Memory B cell (primary cell): ENCODE data around the gene CKS2.
"Not testable (repeated sequence)": the region's sequence is repeated elsewhere in the genome, so short reads cannot be mapped to it uniquely, and the experiment has no call there.

Experiments used
- ATAC-seq: fragments of 150-1000 bp; cut with Tn5 transposase; 2 replicates; pipeline ENCODE4 v1.10.0; 2021; ENCODE audit warnings: low read depth, mild to moderate bottlenecking, moderate library complexity
- DNase-seq, 2 donors: peaks; one replicate each; pipeline ENCODE4 v3.0.0; 2022; ENCODE audit warnings: low spot score in 2 of 2
- H3K27ac Mint-ChIP-seq: one replicate; pipeline ENCODE4 v1.8.0; 2022; ENCODE audit warnings: mild to moderate bottlenecking, moderate library complexity, mixed read lengths
- H3K27me3 Mint-ChIP-seq: one replicate; pipeline ENCODE4 v1.8.0; 2022; ENCODE audit warnings: mixed read lengths
- H3K36me3 Mint-ChIP-seq: one replicate; pipeline ENCODE4 v1.8.0; 2022; ENCODE audit warnings: mild to moderate bottlenecking, mixed read lengths
- H3K4me1 Mint-ChIP-seq: one replicate; pipeline ENCODE4 v1.8.0; 2022; ENCODE audit warnings: mixed read lengths
- H3K4me3 Mint-ChIP-seq: one replicate; pipeline ENCODE4 v1.8.0; 2022; ENCODE audit warnings: mild to moderate bottlenecking, moderate library complexity, mixed read lengths
- H3K9me3 Mint-ChIP-seq: one replicate; pipeline ENCODE4 v1.8.0; 2022; ENCODE audit warnings: mixed read lengths

The CKS2 gene

DNA sequence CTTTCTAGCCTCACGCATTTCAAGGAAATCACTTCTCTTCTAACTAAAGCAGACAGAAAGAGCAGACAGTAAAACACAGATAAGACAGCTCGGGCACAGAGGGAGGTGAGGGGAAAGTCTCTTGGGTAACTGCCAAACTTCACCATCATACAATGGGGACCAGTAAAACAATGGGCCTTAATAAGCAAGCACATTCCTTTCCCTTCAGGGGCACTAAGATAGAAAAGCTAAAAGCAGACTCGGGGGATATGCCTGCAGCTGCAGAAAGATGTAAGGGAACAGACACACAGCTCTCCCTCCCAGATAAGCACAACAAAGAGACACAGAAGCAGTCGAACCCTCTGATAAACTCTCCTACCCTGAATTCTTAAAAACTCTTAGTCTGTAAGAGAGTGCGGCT is 15.6 kb upstream of the CKS2 start:
- ATAC-seq = no peak
- no peak overlapping the region for H3K27ac Mint-ChIP-seq

DNA sequence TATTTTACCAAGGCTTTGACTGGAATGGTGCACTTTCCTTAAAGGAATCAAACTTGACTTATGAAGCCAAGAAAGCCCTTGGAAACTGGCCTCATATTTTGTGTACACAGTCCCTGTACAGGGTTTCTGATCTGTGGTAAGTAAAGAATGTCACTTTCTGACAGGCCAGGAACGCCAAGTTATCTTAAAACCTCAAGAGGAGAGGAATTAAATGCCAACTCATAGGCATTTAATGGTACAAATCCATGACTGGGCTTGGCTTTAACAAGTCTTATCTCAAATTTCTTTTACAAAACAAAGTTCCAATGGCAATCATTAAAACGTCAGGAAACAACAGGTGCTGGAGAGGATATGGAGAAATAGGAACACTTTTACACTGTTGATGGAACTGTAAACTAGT is 9.0 kb upstream of the CKS2 start:
- not testable (repeated sequence) for ATAC-seq, H3K36me3 Mint-ChIP-seq, H3K27me3 Mint-ChIP-seq, H3K9me3 Mint-ChIP-seq, H3K4me3 Mint-ChIP-seq, DNase-seq, H3K27ac Mint-ChIP-seq
- H3K4me1 Mint-ChIP-seq = peaks cover 17% of the 10 kb centered on the region

More for the DNA sequence above, 15.6 kb upstream of the CKS2 start:
- peaks cover 1% of the 10 kb centered on the region for H3K9me3 Mint-ChIP-seq
- H3K27me3 Mint-ChIP-seq = peaks cover 3% of the 10 kb centered on the region
- peaks cover 6% of the 10 kb centered on the region for H3K36me3 Mint-ChIP-seq
- no peak for DNase-seq
- no peaks in the 10 kb centered on the region for H3K4me1 Mint-ChIP-seq
- no peak overlapping the region for H3K4me3 Mint-ChIP-seq

DNA sequence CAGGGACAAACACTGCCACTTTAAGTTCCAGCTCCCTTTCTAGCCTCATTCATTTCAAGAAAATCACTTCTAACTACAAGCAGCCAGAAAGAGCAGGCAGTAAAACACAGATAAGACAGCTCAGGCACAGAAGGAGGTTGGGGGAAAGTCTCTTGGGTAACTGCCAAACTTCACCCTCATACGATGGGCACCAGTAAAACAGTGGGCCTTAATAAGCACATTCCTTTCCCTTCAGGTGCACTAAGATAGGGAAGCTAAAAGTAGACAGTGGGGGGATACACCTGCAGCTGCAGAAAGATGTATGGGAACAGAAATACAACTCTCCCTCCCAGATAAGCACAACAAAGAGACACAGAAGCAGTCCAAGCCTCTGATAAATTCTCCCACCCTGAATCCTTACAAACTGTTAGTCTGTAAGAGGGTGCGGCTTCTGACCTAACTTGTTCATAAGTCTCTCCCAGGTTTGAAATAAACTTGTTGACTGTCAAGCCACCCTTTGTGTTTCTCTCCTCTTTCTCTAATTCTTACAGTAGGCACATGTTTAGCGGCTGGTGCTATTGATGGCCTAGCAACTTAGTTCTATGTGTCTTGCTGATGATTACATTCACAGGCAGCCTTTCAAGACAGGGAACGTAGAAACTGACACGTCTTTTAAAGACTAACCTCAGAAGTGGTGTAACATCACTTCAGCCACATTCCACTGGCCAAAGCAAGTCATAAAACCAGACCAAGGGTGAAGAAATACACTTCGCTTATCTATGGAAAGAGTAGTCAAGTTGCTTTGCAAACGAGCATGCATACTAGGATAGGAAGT is 6.8 kb upstream of the CKS2 start:
- H3K36me3 Mint-ChIP-seq = peaks cover 4% of the 10 kb centered on the region
- H3K4me3 Mint-ChIP-seq = no peak overlapping the region
- ATAC-seq = no peak
- H3K27me3 Mint-ChIP-seq = no peaks in the 10 kb centered on the region
- no peaks in the 10 kb centered on the region for H3K9me3 Mint-ChIP-seq
- no peak for DNase-seq
- peak overlapping the region; percentile 42 for H3K27ac Mint-ChIP-seq
- H3K4me1 Mint-ChIP-seq = peaks cover 20% of the 10 kb centered on the region

DNA sequence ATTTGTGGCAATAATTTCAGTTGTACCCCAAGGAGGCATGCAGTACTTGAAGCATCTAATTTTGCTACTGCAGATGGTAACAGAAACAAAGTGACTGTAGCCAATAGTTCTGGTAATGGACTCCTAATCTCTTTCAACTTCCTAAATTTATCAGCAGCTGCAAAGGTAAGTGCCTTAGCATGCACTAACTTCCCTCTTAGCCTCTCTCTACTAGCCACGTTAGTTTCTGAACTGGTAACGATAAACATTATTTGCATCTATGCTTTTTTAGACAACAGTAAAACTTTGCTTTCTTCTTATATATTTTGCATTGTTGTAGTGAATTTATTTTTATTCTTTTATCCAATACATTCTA is 6.2 kb upstream of the CKS2 start:
- H3K4me1 Mint-ChIP-seq = peaks cover 20% of the 10 kb centered on the region
- H3K4me3 Mint-ChIP-seq = no peak overlapping the region
- H3K27me3 Mint-ChIP-seq = no peaks in the 10 kb centered on the region
- no peaks in the 10 kb centered on the region for H3K9me3 Mint-ChIP-seq
- H3K36me3 Mint-ChIP-seq = peaks cover 4% of the 10 kb centered on the region
- peak; percentile 97 for ATAC-seq
- H3K27ac Mint-ChIP-seq = peak overlapping the region; percentile 42
- DNase-seq = no peak

DNA sequence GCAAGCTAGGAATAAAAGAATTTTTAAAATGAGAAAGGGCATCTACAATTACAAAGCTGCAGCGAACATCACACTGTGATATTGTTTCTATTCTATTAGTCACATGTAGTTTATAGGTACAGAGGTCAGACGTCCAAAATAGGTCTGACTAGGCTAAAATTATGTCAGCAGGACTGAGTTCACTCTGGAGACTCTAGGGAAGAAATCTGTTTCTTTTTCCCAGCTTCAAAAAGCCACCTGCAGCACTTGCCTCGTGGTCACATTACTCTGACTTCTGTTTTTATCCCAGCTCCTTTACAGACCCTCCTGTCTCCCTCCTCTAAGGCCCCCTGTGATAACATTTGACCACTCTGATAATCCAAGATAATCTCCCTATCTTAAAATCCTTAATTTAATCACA is 5.1 kb upstream of the CKS2 start:
- DNase-seq = no peak
- no peak for ATAC-seq
- no peaks in the 10 kb centered on the region for H3K9me3 Mint-ChIP-seq
- peaks cover 4% of the 10 kb centered on the region for H3K36me3 Mint-ChIP-seq
- peaks cover 20% of the 10 kb centered on the region for H3K4me1 Mint-ChIP-seq
- no peak overlapping the region for H3K27ac Mint-ChIP-seq
- no peak overlapping the region for H3K4me3 Mint-ChIP-seq
- no peaks in the 10 kb centered on the region for H3K27me3 Mint-ChIP-seq

DNA sequence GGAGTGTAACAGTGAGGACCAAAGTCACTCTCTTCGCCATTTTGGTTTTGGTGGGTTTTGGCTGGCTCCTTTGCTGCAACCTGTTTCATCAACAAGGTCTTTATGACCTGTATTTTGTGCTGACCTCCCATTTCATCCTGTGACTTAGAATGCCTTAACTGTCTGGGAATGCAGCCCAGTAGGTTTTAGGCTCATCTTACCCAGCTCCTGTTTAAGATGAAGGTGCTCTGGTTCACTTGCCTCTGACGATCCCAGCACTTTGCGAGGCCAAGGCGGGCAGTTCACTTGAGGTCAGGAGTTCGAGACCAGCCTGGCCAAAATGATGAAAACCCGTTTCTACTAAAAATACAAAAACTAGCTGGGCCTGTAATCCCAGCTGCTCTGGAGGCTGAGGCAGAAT is 1.8 kb upstream of the CKS2 start:
- Mint-ChIP-seq H3K4me3 (peak overlapping the region; percentile 96), H3K27me3 (no peaks in the 10 kb centered on the region), H3K4me1 (peaks cover 19% of the 10 kb centered on the region), H3K36me3 (peaks cover 3% of the 10 kb centered on the region), H3K27ac (peak overlapping the region; percentile 99), H3K9me3 (no peaks in the 10 kb centered on the region)
- DNase-seq = no peak
- no peak for ATAC-seq

DNA sequence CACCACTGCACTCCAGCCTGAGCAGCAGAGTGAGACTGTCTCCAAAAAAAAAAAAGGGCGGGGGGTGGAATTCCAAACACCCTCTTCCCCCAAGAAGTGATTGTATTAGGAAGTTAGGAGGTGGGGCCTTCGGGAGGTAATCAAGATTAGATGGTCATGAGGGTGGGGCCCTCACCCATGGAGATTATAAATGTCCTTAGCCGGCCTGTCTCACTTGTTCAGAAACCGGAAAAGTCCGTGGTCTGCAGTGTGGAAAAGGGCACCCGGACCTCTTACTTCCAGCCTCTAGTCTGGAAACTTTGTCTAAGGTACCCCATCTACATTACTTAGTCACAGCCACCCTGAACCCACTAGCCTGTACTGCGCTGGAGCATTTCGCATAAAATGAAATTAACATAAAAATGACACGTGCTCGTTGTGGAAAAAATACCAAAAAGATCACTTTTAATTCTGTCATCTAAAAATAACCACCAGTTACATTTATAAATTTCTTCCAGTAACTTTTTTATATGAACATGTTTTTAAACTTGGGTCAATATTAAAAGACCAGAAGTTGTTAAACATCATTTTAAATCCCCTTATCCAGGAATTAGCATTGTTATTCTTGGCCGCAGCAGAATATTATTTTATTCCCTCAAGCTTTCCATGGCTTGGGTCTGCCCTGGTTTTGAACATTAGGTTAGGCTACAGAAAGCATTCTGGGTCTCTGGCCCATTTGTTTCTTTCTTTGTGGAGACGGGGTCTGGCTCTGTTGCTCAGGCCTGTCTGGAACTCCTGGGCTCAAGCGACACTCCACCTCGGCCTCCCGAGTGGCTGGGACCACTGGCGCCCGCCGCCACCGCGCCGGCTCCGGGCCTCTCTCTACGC is 1.2 kb upstream of the CKS2 start:
- DNase-seq (no peak), ATAC-seq (no peak)
- Mint-ChIP-seq H3K4me1 (peaks cover 13% of the 10 kb centered on the region), H3K9me3 (no peaks in the 10 kb centered on the region), H3K4me3 (peak overlapping the region; percentile 96), H3K36me3 (peaks cover 3% of the 10 kb centered on the region), H3K27me3 (no peaks in the 10 kb centered on the region), H3K27ac (peak overlapping the region; percentile 99)

DNA sequence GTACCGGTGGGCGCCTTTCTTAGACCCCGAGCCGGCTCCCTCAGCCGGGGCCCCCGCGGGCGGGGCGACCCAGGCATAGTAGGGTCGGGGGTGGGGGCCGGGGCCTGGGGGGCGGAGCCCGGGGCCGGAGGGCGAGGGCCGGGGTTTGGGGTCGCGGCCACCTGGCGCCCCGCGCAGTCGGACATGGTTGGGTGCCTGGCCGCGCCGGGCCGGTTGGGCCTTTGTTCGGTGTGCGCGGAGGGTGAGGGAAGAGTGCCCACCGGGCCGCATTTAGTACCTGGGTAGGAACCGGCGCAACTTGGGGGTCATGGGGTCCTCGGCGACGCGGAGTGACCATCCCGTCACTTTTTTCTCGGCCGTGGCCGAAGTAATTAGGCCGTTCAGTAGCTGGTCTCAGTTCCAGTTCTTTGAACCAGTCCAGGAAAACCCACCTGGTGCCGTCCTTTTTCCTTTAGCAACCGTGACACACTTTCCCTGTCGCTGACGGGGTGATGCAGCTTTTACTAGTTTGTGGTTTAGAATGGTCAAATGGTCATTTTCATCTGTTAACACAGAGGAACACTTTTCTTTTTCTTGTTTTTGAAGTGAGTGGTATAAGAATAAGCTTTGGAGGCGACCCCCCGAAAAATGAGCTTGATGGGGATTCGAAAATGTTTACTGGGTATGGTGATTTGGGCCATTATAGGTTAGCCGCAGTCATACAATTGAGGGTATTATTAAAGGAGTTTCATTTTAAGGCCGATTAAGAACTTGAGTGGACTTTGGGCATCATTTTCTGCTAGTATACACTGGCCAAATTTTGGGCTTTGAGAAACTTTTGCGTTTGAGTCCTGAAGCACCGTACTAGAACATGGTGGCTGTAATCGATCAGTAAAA is 589 bp downstream of the CKS2 start:
- Mint-ChIP-seq H3K36me3 (peaks cover 4% of the 10 kb centered on the region), H3K27me3 (no peaks in the 10 kb centered on the region), H3K4me1 (peaks cover 5% of the 10 kb centered on the region), H3K4me3 (peak overlapping the region; percentile 96), H3K9me3 (no peaks in the 10 kb centered on the region), H3K27ac (peak overlapping the region; percentile 99)
- ATAC-seq = no peak
- DNase-seq = no peak

DNA sequence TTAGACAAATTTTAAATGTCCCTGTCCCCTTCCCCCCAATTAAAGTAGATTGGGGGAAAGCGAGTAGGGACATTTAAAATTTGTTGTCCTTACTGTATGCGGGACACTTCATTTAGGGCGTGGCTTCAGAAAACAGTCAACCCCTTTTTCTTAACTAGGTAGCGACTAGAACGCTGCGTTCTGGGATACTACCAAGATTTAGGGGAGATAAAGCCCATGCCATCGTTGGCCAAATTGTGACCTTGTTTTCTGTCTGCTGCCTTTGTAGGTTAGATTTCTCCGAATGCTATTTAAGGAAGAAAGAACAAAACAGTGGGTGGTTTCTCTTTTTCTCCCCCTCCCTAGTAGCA is 1.2 kb downstream of the CKS2 start:
- Mint-ChIP-seq H3K36me3 (peaks cover 2% of the 10 kb centered on the region), H3K4me1 (peaks cover 5% of the 10 kb centered on the region), H3K4me3 (peak overlapping the region; percentile 70), H3K27me3 (no peaks in the 10 kb centered on the region), H3K9me3 (no peaks in the 10 kb centered on the region), H3K27ac (peak overlapping the region; percentile 14)
- ATAC-seq (no peak), DNase-seq (no peak)

DNA sequence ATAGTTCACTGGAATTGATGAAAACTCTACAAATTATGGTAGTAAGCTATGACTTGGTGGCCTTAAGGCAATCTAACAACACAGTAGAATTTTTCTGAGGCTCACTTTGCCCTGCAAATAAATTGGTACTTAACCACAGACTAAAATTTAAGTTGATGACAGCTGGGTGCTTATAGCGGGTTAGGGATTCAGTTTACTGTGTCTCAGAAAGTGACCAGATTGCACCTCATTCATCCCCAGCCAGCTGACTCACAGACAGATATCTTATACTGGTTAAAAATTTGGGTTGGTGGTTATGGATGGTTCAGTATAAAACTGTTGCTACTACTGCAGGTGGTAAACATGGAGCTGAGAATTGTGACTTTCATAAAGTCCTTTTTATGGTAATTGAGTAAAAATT is 2.8 kb downstream of the CKS2 start:
- peaks cover 3% of the 10 kb centered on the region for H3K36me3 Mint-ChIP-seq
- H3K9me3 Mint-ChIP-seq = no peaks in the 10 kb centered on the region
- H3K4me1 Mint-ChIP-seq = peaks cover 9% of the 10 kb centered on the region
- DNase-seq (no peak), ATAC-seq (no peak)
- H3K27ac Mint-ChIP-seq = no peak overlapping the region
- H3K4me3 Mint-ChIP-seq = no peak overlapping the region
- no peaks in the 10 kb centered on the region for H3K27me3 Mint-ChIP-seq

DNA sequence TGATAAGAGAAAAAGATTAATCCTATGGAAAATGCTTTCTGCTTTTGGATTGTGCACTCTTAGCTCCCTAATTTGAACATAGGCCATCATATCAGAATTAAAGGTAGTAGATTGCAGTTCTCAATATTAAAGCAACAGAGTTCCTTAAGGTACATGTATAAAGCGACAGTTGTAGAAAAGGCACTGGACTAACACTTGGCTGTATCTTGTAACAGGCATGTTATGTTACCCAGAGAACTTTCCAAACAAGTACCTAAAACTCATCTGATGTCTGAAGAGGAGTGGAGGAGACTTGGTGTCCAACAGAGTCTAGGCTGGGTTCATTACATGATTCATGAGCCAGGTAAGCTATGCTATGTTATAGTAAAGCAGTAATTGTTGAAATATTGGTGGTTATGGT is 4.0 kb downstream of the CKS2 start:
- ATAC-seq (no peak), DNase-seq (no peak)
- Mint-ChIP-seq H3K4me3 (no peak overlapping the region), H3K9me3 (no peaks in the 10 kb centered on the region), H3K36me3 (peaks cover 3% of the 10 kb centered on the region), H3K27me3 (no peaks in the 10 kb centered on the region), H3K27ac (no peak overlapping the region), H3K4me1 (peaks cover 9% of the 10 kb centered on the region)

DNA sequence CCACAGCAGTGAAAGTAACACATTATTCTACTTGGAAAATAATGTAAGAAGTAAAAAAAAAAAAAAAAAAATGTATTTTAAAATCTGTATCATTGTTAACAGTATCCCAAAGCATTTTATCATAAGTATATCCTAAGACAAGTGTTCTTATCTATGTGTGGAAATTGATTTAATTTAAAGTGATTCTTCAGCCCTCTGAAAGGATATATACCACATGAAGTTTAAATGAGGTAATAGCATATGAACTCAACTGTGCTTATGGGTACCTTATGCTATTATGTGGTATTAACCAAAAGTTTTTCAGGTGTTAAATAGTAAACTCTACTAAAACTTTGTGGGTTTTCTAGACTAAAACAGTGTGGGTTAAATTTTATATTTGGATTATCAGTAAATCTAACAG is 4.5 kb downstream of the CKS2 start:
- no peaks in the 10 kb centered on the region for H3K9me3 Mint-ChIP-seq
- H3K27me3 Mint-ChIP-seq = no peaks in the 10 kb centered on the region
- peaks cover 3% of the 10 kb centered on the region for H3K36me3 Mint-ChIP-seq
- no peak overlapping the region for H3K27ac Mint-ChIP-seq
- no peak overlapping the region for H3K4me3 Mint-ChIP-seq
- ATAC-seq (no peak), DNase-seq (no peak)
- peaks cover 9% of the 10 kb centered on the region for H3K4me1 Mint-ChIP-seq

DNA sequence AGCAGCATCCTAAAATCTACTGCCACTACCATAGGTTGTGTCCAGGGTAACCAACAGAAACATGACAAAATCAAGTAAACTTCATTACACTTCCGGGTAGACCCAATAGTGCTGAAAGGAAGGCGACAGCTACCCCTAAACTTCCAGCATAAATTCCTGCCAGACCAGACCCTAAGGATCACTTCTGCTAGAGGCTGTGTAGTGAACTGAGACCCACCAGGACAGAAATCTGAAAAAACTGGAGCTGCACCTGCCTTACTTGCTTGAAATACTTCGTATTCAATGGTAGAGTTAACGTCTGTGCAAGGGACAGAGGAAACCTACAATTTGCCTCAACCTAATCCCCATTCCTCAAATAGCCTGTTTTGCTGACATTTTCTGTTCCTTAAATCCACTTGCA is 6.3 kb downstream of the CKS2 start:
- DNase-seq (no peak), ATAC-seq (no peak)
- Mint-ChIP-seq H3K27me3 (no peaks in the 10 kb centered on the region), H3K36me3 (peaks cover 6% of the 10 kb centered on the region), H3K27ac (peak overlapping the region; percentile 99), H3K9me3 (no peaks in the 10 kb centered on the region), H3K4me1 (peaks cover 11% of the 10 kb centered on the region), H3K4me3 (peak overlapping the region; percentile 90)
